NB4 (cell line): ENCODE data around the gene C16orf54.
"Not testable (repeated sequence)": the region's sequence is repeated elsewhere in the genome, so short reads cannot be mapped to it uniquely, and the experiment has no call there.

Source experiments
- DNase-seq: peaks from one replicate; pipeline ENCODE4 v3.0.0; 2010; ENCODE audit warnings: low read depth
- H3K4me3 ChIP-seq: one replicate; pipeline ENCODE4 v1.5.1; 2011; ENCODE audit warnings: mild to moderate bottlenecking, low read depth, low read length, moderate library complexity
- CTCF ChIP-seq: IDR thresholded peaks from one replicate; pipeline ENCODE4 v1.5.1; 2012; ENCODE audit warnings: low read depth, low read length
- MAX ChIP-seq: IDR thresholded peaks from 2 replicates; pipeline ENCODE4 v1.6.1; 2011; ENCODE audit warnings: low read depth, low read length
- MYC ChIP-seq: IDR thresholded peaks from 2 replicates; pipeline ENCODE4 v1.6.1; 2011; ENCODE audit warnings: low read depth, low read length
- POLR2A ChIP-seq: IDR thresholded peaks from 2 replicates; pipeline ENCODE4 v1.6.1; 2011; ENCODE audit warnings: mild to moderate bottlenecking; ENCODE audit not compliant: insufficient read length; ENCODE audit errors: extremely low read depth

The C16orf54 gene

GRCh38 chr16:29738514-29738913, 7.3 kb downstream of the C16orf54 start:
- TF ChIP-seq MYC (no peak), MAX (no peak), CTCF (no peak), POLR2A (no peak)
- DNase-seq: peak; percentile 63
- H3K4me3 ChIP-seq: no peak overlapping the region

- DNase-seq: no peak
- H3K4me3 ChIP-seq: no peak overlapping the region
- no peak for TF ChIP-seq CTCF
- TF ChIP-seq MYC: no peak
- TF ChIP-seq POLR2A: no peak
- no peak for TF ChIP-seq MAX
These were observed 8.1 kb downstream of the C16orf54 start for GRCh38 chr16:29737713-29738112.

GRCh38 chr16:29736764-29737163, 9.0 kb downstream of the C16orf54 start:
- DNase-seq: no peak
- TF ChIP-seq CTCF (no peak), MYC (no peak), POLR2A (no peak), MAX (no peak)
- no peak overlapping the region for H3K4me3 ChIP-seq

- H3K4me3 ChIP-seq: no peak overlapping the region
- DNase-seq: no peak
- no peak for TF ChIP-seq MYC
- no peak for TF ChIP-seq POLR2A
- TF ChIP-seq CTCF: no peak
- no peak for TF ChIP-seq MAX
These were observed 9.7 kb downstream of the C16orf54 start for GRCh38 chr16:29736112-29736511.

- DNase-seq: no peak
These were observed 11.0 kb downstream of the C16orf54 start for GRCh38 chr16:29734786-29735185.

GRCh38 chr16:29731768-29732601, 13.8 kb downstream of the C16orf54 start:
- DNase-seq: peak; percentile 41
- H3K4me3 ChIP-seq: not testable (repeated sequence)

More at GRCh38 chr16:29734786-29735185, 11.0 kb downstream of the C16orf54 start:
- no peak overlapping the region for H3K4me3 ChIP-seq
- TF ChIP-seq MYC (no peak), MAX (no peak), POLR2A (no peak), CTCF (no peak)
